B cell (primary cell): ENCODE results near the gene PLS3. TPM values are rescaled to one million over a fixed set of nuclear protein-coding genes. Genes with fewer than 3 reads are reported as not detected.

Source experiments
- ATAC-seq: fragments of 200-7000 bp; cut with Tn5 transposase; one replicate; pipeline ENCODE4 v1.10.0; 2021; ENCODE audit warnings: low read depth, mild to moderate bottlenecking, moderate number of reproducible peaks, moderate library complexity
- CTCF ChIA-PET: fragments of 350-600 bp; sonication (Branson Sonifier 250); formaldehyde crosslinking; loops from one replicate; lab custom pipeline; 2021; ENCODE audit warnings: antibody characterized with exemption, inconsistent platforms; lab: Charles Lee
- POLR2A ChIA-PET: fragments of 350-600 bp; sonication (Branson Sonifier 250); formaldehyde crosslinking; loops from one replicate; lab custom pipeline; 2021; ENCODE audit warnings: antibody characterized with exemption; lab: Charles Lee
- DNase-seq: peaks from one replicate; pipeline ENCODE4 v3.0.0; 2013
- H2AFZ ChIP-seq: 2 replicates; pipeline ENCODE4 v1.6.1; 2012; ENCODE audit warnings: mild to moderate bottlenecking, low read depth, low read length; ENCODE audit not compliant: insufficient read depth, poor library complexity, severe bottlenecking
- H3K27ac ChIP-seq, 2 donors: 1 replicate in 1 of 2; 2 replicates in 1 of 2; pipeline ENCODE4 v1.5.1; 2012 to 2013; ENCODE audit warnings: low read length in 2 of 2, mild to moderate bottlenecking in 2 of 2, moderate library complexity in 1 of 2
- H3K27me3 ChIP-seq, 4 experiments: fragments of 200-600 bp in 1 of 4; sonication (generic) in 1 of 4; replicated peaks in 1 of 4; 1 replicate in 2 of 4; 2 replicates in 2 of 4; pipeline versions ENCODE4 v1.6.1 to v1.7.0; 2013 to 2016; ENCODE audit warnings: low read length in 3 of 4, mild to moderate bottlenecking in 2 of 4, mixed read lengths in 1 of 4, moderate library complexity in 1 of 4; ENCODE audit not compliant: insufficient read depth in 4 of 4, control insufficient read depth in 3 of 4; ENCODE audit errors: control extremely low read depth in 1 of 4
- H3K36me3 ChIP-seq, 2 experiments: replicated peaks in 1 of 2; 1 replicate in 1 of 2; 2 replicates in 1 of 2; pipeline versions ENCODE4 v1.6.1 to v1.7.1; 2013; ENCODE audit warnings: low read length in 1 of 2; ENCODE audit not compliant: insufficient read depth in 2 of 2, control insufficient read depth in 1 of 2; ENCODE audit errors: control extremely low read depth in 1 of 2, extremely low read depth in 1 of 2
- H3K4me1 ChIP-seq, 2 donors: fragments of 200-600 bp in 1 of 2; sonication (generic) in 1 of 2; 1 replicate in 1 of 2; 2 replicates in 1 of 2; pipeline versions ENCODE4 v1.5.1 to v1.6.1; 2013 to 2017; ENCODE audit warnings: low read length in 2 of 2; ENCODE audit not compliant: control insufficient read depth in 2 of 2, insufficient read depth in 2 of 2
- H3K4me2 ChIP-seq: replicated peaks from 2 replicates; pipeline ENCODE3; 2012; ENCODE audit warnings: mild to moderate bottlenecking, low read depth, low read length; ENCODE audit not compliant: poor library complexity, severe bottlenecking
- H3K4me3 ChIP-seq, 5 experiments: fragments of 200-600 bp in 1 of 5; sonication (generic) in 1 of 5; 1 replicate in 3 of 5; 2 replicates in 2 of 5; pipeline versions ENCODE4 v1.5.1 to v1.7.0; 2011 to 2016; ENCODE audit warnings: low read length in 4 of 5, mild to moderate bottlenecking in 4 of 5, low read depth in 2 of 5, control low read depth in 1 of 5, moderate library complexity in 1 of 5; ENCODE audit not compliant: insufficient read depth in 1 of 5; ENCODE audit errors: control extremely low read depth in 1 of 5, extremely low read depth in 1 of 5
- H3K79me2 ChIP-seq: fragments of 200-600 bp; sonication (generic); one replicate; pipeline ENCODE4 v1.6.0; 2016; ENCODE audit warnings: low read length; ENCODE audit not compliant: control insufficient read depth, insufficient read depth
- H3K9ac ChIP-seq: fragments of 200-600 bp; sonication (generic); 2 replicates; pipeline ENCODE4 v1.6.1; 2017; ENCODE audit warnings: mild to moderate bottlenecking, low read length, moderate library complexity
- H3K9me3 ChIP-seq, 3 donors: one replicate each; pipeline versions ENCODE4 v1.6.1 to v1.7.1; 2013; ENCODE audit warnings: low read length in 2 of 3; ENCODE audit not compliant: control insufficient read depth in 2 of 3, insufficient read depth in 1 of 3; ENCODE audit errors: control extremely low read depth in 1 of 3
- H4K20me1 ChIP-seq: 2 replicates; pipeline ENCODE4 v1.6.0; 2012; ENCODE audit warnings: mild to moderate bottlenecking, low read length; ENCODE audit not compliant: insufficient read depth, control insufficient read depth, poor library complexity, severe bottlenecking
- H3K27ac Mint-ChIP-seq: one replicate; pipeline ENCODE4 v1.8.0; 2021; ENCODE audit warnings: mixed read lengths
- H3K27me3 Mint-ChIP-seq: one replicate; pipeline ENCODE4 v1.8.0; 2021; ENCODE audit warnings: mixed read lengths
- H3K4me1 Mint-ChIP-seq: one replicate; pipeline ENCODE4 v1.8.0; 2021; ENCODE audit warnings: mixed read lengths
- H3K4me3 Mint-ChIP-seq: one replicate; pipeline ENCODE4 v1.8.0; 2021; ENCODE audit warnings: mixed read lengths
- H3K9me3 Mint-ChIP-seq: one replicate; pipeline ENCODE4 v1.8.0; 2022; ENCODE audit warnings: mixed read lengths; ENCODE audit not compliant: insufficient read depth
- EZH2 ChIP-seq: IDR thresholded peaks from 2 replicates; pipeline ENCODE4 v1.6.1; 2012; ENCODE audit warnings: borderline replicate concordance, low read depth, mild to moderate bottlenecking, moderate library complexity, low read length; ENCODE audit not compliant: insufficient read depth, poor library complexity, severe bottlenecking
- WGBS: methylation state at CpG from one replicate; pipeline ENCODE4 v1.1.5; 2013; ENCODE audit warnings: missing lambda C conversion rate; ENCODE audit not compliant: insufficient coverage; 5-methylcytosine and 5-hydroxymethylcytosine counted together
- intact Hi-C: fragments of 100-400 bp; cut with micrococcal nuclease; formaldehyde crosslinking; loops from one replicate; pipeline ENCODE4 v1.10.0; 2022
- polyA plus RNA-seq: library from polyadenylated mRNA; depleted of rRNA; stranded (reverse); fragments of >200 nt; gene quantifications from 2 replicates; pipeline ENCODE4 v1.2.3, GENCODE V29; 2012
- total RNA-seq, 2 donors: library from RNA; stranded (reverse); fragments of 120-200 nt in 1 of 2; gene quantifications; 1 replicate in 1 of 2; 2 replicates in 1 of 2; pipeline versions ENCODE4 v1.2.3 to v1.2.4, GENCODE V29; 2013 to 2022
- TF ChIP-seq, protein P1 (sequence below): fragments of 200-600 bp; IDR thresholded peaks from one replicate; pipeline ENCODE4 v1.8.0; 2022; ENCODE audit warnings: antibody characterized with exemption, mild to moderate bottlenecking

PLS3 gene
- total and polyA plus RNA-seq, 2 donors (not counting 1 experiment from before 2014, with no cell fraction given), result not detected

DNA sequence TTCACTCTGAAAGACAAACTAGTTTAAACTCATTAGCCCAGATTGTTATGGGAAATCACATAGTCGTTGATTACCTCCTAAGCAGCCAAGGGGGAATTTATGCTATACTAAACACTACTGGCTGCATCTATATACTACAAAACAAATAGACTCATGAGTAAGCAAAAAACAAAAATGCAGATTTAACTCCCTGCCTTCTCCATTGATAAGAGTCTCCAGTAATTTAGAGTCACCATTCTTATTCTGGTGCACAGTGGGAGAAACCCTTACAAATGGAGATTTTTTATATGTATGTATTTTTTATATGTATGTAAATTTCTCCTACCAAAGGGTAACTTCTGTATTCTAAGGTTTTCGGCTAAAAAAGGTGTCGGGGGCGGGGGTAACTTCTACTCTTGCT is 126.6 kb downstream of the PLS3 start:
- H3K27me3 Mint-ChIP-seq, result no peaks in the 10 kb centered on the region
- no peaks in the 10 kb centered on the region for H3K36me3 ChIP-seq
- ChIA-PET POLR2A (no interaction called here), CTCF (no interaction called here)
- H3K4me1 Mint-ChIP-seq, result no peaks in the 10 kb centered on the region
- no peaks in the 10 kb centered on the region for H3K79me2 ChIP-seq
- no peaks in the 10 kb centered on the region for H4K20me1 ChIP-seq
- H3K27me3 ChIP-seq, result no peaks in the 10 kb centered on the region
- H3K27ac ChIP-seq, result no peak overlapping the region
- H3K9me3 ChIP-seq, result no peaks in the 10 kb centered on the region
- no peak overlapping the region for H2AFZ ChIP-seq
- H3K27ac Mint-ChIP-seq, result no peak overlapping the region
- no CpG with 5 or more reads among the region's 4 CpGs for WGBS
- H3K9ac ChIP-seq, result no peak overlapping the region
- ATAC-seq (no peak), DNase-seq (no peak)
- H3K9me3 Mint-ChIP-seq, result no peaks in the 10 kb centered on the region
- no peak overlapping the region for H3K4me2 ChIP-seq
- no peak overlapping the region for H3K4me3 Mint-ChIP-seq
- TF ChIP-seq, protein P1, sequence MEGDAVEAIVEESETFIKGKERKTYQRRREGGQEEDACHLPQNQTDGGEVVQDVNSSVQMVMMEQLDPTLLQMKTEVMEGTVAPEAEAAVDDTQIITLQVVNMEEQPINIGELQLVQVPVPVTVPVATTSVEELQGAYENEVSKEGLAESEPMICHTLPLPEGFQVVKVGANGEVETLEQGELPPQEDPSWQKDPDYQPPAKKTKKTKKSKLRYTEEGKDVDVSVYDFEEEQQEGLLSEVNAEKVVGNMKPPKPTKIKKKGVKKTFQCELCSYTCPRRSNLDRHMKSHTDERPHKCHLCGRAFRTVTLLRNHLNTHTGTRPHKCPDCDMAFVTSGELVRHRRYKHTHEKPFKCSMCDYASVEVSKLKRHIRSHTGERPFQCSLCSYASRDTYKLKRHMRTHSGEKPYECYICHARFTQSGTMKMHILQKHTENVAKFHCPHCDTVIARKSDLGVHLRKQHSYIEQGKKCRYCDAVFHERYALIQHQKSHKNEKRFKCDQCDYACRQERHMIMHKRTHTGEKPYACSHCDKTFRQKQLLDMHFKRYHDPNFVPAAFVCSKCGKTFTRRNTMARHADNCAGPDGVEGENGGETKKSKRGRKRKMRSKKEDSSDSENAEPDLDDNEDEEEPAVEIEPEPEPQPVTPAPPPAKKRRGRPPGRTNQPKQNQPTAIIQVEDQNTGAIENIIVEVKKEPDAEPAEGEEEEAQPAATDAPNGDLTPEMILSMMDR, result no peak
- intact Hi-C loops, result no loop called here
- no peak overlapping the region for H3K4me3 ChIP-seq
- H3K4me1 ChIP-seq, result no peaks in the 10 kb centered on the region

DNA sequence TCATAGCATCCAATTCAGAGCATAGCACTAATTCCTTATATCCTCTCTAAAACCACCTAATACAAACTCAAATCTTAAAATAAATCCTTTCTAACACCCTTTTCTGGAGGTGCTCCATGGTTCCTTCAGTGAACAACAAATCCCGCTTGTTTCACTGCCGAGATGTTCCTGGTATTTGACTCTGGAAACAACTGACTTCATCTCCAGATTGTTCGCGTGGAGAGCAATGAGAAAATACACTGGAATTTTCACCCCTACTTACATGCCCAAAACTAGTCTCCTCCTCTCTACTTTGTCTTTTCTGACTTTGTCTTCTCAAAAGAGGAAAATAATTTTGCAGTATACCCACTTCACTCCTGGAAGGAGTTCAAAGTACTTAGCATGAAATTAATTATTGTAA is 129.0 kb downstream of the PLS3 start:
- no peak for ATAC-seq
- Histone ChIP-seq H3K9ac (no peak overlapping the region), H2AFZ (no peak overlapping the region)

More for the DNA sequence above, 129.0 kb downstream of the PLS3 start:
- no peaks in the 10 kb centered on the region for H4K20me1 ChIP-seq
- no peak overlapping the region for H3K27ac Mint-ChIP-seq
- no peaks in the 10 kb centered on the region for H3K27me3 Mint-ChIP-seq
- H3K4me3 Mint-ChIP-seq, result no peak overlapping the region
- no peak overlapping the region for H3K27ac ChIP-seq
- no peaks in the 10 kb centered on the region for H3K4me1 Mint-ChIP-seq
- no peaks in the 10 kb centered on the region for H3K9me3 Mint-ChIP-seq
- no peaks in the 10 kb centered on the region for H3K4me1 ChIP-seq
- no peak overlapping the region for H3K4me2 ChIP-seq
- ChIA-PET CTCF (interaction anchor here (1.2 kb wide), 1 partner anchor 44 kb away, joined by 4 read pairs; no protein-coding TSS in a partner anchor), POLR2A (no interaction called here)
- 93% methylated on average over 4 of the region's 4 CpGs for WGBS
- no peaks in the 10 kb centered on the region for H3K9me3 ChIP-seq
- no peak for DNase-seq
- TF ChIP-seq EZH2, result no peak
- TF ChIP-seq, protein P1, result no peak
- H3K4me3 ChIP-seq, result no peak overlapping the region
- H3K79me2 ChIP-seq, result no peaks in the 10 kb centered on the region
- no peaks in the 10 kb centered on the region for H3K36me3 ChIP-seq
- intact Hi-C loops, result no loop called here
- no peaks in the 10 kb centered on the region for H3K27me3 ChIP-seq
